ENCODE results near the gene BRME1. TPM values are rescaled to one million over a fixed set of nuclear protein-coding genes. Genes with fewer than 3 reads are reported as not detected.

The BRME1 gene
- total RNA-seq, 4 donors from 2014 or later, result 4.8 to 7.7 (median 5.8) TPM; not detected in 1

DNA sequence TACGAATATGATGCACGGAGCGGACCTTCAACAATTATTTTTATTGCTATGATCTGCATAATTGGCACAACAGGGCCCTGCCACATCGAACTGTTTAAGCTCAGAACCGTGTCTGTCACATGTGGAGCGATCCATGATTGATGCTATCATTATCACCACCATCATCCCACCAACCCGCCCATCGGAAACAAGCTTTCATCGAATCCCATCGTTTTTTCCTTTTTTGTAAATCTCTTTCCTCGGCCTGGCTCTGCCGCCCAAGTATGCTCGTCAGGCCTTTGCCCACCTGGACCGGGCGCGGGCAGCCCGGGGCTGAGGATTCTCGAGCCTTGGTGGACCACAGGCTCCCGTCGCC, 45.9 kb upstream of the BRME1 start:
- H3K4me3 ChIP-seq, result peak overlapping the region; percentile 35 to 36
- no peaks in the 10 kb centered on the region for H3K36me3 ChIP-seq
- no peaks in the 10 kb centered on the region for H3K9me3 ChIP-seq
- H3K27ac ChIP-seq, result peak overlapping the region; percentile 43 to 48
- H3K4me1 ChIP-seq, result peaks cover 0 to 3% of the 10 kb centered on the region in 2 donors
- H3K27me3 ChIP-seq, result no peaks in the 10 kb centered on the region
- TF ChIP-seq, protein P1, sequence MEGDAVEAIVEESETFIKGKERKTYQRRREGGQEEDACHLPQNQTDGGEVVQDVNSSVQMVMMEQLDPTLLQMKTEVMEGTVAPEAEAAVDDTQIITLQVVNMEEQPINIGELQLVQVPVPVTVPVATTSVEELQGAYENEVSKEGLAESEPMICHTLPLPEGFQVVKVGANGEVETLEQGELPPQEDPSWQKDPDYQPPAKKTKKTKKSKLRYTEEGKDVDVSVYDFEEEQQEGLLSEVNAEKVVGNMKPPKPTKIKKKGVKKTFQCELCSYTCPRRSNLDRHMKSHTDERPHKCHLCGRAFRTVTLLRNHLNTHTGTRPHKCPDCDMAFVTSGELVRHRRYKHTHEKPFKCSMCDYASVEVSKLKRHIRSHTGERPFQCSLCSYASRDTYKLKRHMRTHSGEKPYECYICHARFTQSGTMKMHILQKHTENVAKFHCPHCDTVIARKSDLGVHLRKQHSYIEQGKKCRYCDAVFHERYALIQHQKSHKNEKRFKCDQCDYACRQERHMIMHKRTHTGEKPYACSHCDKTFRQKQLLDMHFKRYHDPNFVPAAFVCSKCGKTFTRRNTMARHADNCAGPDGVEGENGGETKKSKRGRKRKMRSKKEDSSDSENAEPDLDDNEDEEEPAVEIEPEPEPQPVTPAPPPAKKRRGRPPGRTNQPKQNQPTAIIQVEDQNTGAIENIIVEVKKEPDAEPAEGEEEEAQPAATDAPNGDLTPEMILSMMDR (IDR thresholded peaks at IDR 0.05), result no peak
- no peak for TF ChIP-seq POLR2A (IDR thresholded peaks at IDR 0.05)
- DNase-seq, result no peak
- intact Hi-C loops (cut with DNase I; ENCODE audit: low total_unique reads), result no loop called here

DNA sequence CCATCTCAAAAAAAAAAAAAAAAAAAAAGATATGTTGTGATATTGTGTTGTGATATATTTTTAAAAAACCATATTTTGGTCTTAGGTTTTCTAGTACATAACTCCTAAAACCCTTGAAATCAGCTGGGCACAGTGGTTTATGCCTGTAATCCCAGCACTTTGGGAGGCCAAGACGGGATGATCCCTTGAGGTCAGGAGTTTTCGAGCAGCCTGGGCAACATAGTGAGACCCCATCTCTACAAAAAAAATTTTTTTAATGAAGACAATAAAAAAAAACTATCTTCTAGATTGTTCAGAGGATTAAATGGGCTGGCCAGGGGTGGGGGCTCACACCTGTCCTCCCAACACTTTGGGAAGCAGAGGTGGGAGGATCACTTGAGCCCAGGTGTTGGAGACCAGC, 45.1 kb upstream of the BRME1 start:
- DNase-seq, result no peak
- H3K27me3 ChIP-seq, result no peaks in the 10 kb centered on the region
- no peaks in the 10 kb centered on the region for H3K9me3 ChIP-seq
- intact Hi-C loops (cut with DNase I; ENCODE audit: low total_unique reads), result no loop called here
- TF ChIP-seq, protein P1 (IDR thresholded peaks at IDR 0.05), result no peak
- TF ChIP-seq POLR2A (IDR thresholded peaks at IDR 0.05), result no peak
- H3K4me3 ChIP-seq, result no peak overlapping the region
- H3K4me1 ChIP-seq, result peaks cover 0 to 3% of the 10 kb centered on the region in 2 donors
- H3K27ac ChIP-seq, result no peak overlapping the region
- no peaks in the 10 kb centered on the region for H3K36me3 ChIP-seq

DNA sequence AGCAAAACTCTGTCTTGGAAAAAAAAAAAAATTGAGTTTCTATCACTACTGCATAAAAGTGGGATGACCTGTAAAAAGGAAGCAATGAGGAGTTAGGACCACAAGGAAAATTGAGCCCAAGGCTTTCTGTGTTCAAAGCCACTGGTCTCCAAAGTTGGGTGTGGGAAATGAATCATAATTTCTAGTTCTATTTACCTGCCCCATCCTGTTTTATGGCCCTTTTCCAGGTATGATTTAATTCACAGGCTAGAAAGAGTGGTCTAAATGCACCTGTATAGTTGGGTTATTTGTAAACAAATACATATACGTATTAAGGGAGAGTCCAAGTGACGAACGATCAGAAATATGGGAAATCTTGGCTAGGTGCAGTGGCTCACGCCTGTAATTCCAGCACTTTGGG, 40.5 kb upstream of the BRME1 start:
- no peaks in the 10 kb centered on the region for H3K36me3 ChIP-seq
- DNase-seq, result no peak
- H3K27me3 ChIP-seq, result no peaks in the 10 kb centered on the region
- no peak for TF ChIP-seq POLR2A (IDR thresholded peaks at IDR 0.05)
- TF ChIP-seq, protein P1 (IDR thresholded peaks at IDR 0.05), result no peak
- no peaks in the 10 kb centered on the region for H3K9me3 ChIP-seq
- no peak overlapping the region for H3K27ac ChIP-seq
- H3K4me3 ChIP-seq, result no peak overlapping the region
- H3K4me1 ChIP-seq, result no peaks in the 10 kb centered on the region
- intact Hi-C loops (cut with DNase I; ENCODE audit: low total_unique reads), result no loop called here

DNA sequence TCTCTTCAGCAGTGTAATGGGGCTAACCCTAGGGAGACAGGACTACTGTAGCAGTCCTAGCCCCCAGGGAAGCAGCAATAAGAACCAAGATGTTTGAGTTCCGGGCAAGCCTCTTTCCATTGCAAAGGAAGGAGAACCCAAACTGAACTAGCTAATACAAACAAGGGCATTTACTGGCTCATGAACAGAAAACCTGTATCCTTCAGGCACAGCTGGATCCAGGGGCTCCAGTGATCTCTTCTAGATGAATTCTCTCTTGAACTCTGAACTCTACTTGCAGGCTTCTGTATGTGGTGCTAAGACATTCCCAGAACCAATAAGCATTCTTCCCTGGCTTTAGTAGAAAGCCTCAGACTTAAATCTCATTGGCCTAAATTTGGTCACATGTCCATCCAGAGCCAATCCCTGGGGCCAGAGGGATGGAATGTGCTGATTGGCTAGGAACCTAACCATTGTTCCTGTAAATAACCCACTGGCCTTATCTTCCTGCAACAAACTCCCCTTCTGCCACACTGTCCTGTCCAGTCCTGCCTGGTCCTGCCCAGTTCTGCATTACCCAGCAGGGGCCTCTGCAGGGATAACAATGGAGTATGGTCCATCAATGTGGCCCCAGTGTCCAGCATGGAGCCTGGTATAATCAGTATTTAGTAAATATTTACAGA, 36.2 kb upstream of the BRME1 start:
- H3K4me1 ChIP-seq, result peaks cover 0 to 5% of the 10 kb centered on the region in 2 donors
- H3K9me3 ChIP-seq, result no peaks in the 10 kb centered on the region
- H3K4me3 ChIP-seq, result no peak overlapping the region
- no peak for TF ChIP-seq POLR2A (IDR thresholded peaks at IDR 0.05)
- TF ChIP-seq, protein P1 (IDR thresholded peaks at IDR 0.05), result no peak
- H3K27ac ChIP-seq, result no peak overlapping the region
- H3K27me3 ChIP-seq, result no peaks in the 10 kb centered on the region
- DNase-seq, result no peak
- no peaks in the 10 kb centered on the region for H3K36me3 ChIP-seq
- intact Hi-C loops (cut with DNase I; ENCODE audit: low total_unique reads), result no loop called here

DNA sequence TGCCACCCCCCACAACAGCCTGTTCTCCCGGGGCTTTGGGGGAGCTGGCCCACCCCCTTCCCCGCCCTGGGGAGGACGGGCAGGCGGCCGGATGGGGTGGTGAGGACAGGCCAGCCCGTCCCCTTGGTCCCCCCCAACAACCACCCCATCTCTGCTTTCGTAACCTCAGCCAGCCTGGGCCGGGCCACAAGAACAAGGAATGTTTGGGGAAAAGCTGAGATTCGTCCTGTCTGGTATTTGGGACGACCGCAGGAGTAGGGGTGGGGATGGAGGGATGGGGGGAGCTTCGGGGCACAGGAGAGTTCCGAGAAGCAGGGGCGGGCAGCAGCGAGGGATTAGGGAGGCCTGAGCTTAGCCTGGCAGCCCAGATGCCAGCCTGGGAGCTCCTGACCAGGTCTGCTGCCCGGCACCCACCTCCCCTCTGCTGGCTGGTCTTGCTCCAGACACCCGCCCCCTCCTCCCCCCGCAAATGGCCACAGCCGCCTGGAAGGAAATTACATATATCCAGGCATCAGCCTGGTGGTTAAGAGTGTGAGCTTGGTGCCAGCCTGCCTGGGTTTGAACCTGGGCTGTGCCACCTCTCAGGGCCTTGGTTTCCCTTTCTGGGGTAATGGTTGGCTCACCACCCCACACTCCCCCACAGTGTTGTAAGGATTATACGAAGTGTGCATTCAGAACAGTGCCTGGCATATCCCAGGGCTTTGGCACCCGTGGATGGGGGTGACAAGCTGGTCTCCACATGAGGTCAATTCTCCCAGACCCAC, 32.6 kb upstream of the BRME1 start, which contains the start of gene PODNL1:
PODNL1 (minus strand) TSS at position 117 of the 764 bp plus-strand sequence. CDS start 236 bp downstream, outside the sequence.
- Histone ChIP-seq H3K27me3 (no peaks in the 10 kb centered on the region), H3K27ac (no peak within 1 kb of the TSS), H3K9me3 (no peaks in the 10 kb centered on the region), H3K4me1 (peaks cover 0 to 5% of the 10 kb centered on the region in 2 donors), H3K4me3 (no peak within 1 kb of the TSS), H3K36me3 (no peaks in the 10 kb centered on the region)
- no peak for DNase-seq
- intact Hi-C loops (cut with DNase I; ENCODE audit: low total_unique reads), result no loop called here
- TF ChIP-seq, protein P1 (IDR thresholded peaks at IDR 0.05), result no peak
- TF ChIP-seq POLR2A (IDR thresholded peaks at IDR 0.05), result no peak

Data from uterus (tissue), 4 donors.